GM12891 (cell line): ENCODE measurements around the gene DDX39A.

Experiments
- DNase-seq: peaks from one replicate; pipeline ENCODE4 v3.0.0; 2011; ENCODE audit warnings: low spot score; ENCODE audit not compliant: insufficient read length
- FAIRE-seq: peaks from 2 replicates; lab custom pipeline; 2011; peaks lifted over from hg19 to GRCh38; lab: Jason Lieb, UNC
- PAX5 ChIP-seq: IDR thresholded peaks from 2 replicates; pipeline ENCODE4 v1.6.1; 2011; ENCODE audit warnings: low read length, moderate library complexity, mild to moderate bottlenecking; ENCODE audit not compliant: insufficient read depth, severe bottlenecking
- POLR2A ChIP-seq: IDR thresholded peaks from 2 replicates; pipeline ENCODE4 v1.6.1; 2011; ENCODE audit warnings: low read depth, low read length, control low read depth
- POLR2AphosphoS5 ChIP-seq: IDR thresholded peaks from 2 replicates; pipeline ENCODE4 v1.6.1; 2011; ENCODE audit warnings: low read depth, low read length, control low read depth
- POU2F2 ChIP-seq: IDR thresholded peaks from 2 replicates; pipeline ENCODE4 v1.6.1; 2011; ENCODE audit warnings: low read depth, mild to moderate bottlenecking, control low read depth, low read length, moderate library complexity
- SPI1 ChIP-seq: IDR thresholded peaks from 2 replicates; pipeline ENCODE4 v1.6.1; 2011; ENCODE audit warnings: low read depth, low read length, control low read depth
- TAF1 ChIP-seq: IDR thresholded peaks from 2 replicates; pipeline ENCODE4 v1.6.1; 2011; ENCODE audit warnings: low read depth, low read length, control low read depth

The DDX39A gene

GRCh38 chr19:14435320-14436050, 16.3 kb upstream of the DDX39A start:
- TF ChIP-seq TAF1 = no peak
- no peak for TF ChIP-seq SPI1
- no peak for TF ChIP-seq POU2F2
- no peak for TF ChIP-seq PAX5
- no peak for TF ChIP-seq POLR2A
- no peak for TF ChIP-seq POLR2AphosphoS5
- no peak for FAIRE-seq
- no peak for DNase-seq

- no peak for FAIRE-seq
- no peak for DNase-seq
- TF ChIP-seq SPI1 = no peak
- TF ChIP-seq POU2F2 = no peak
- no peak for TF ChIP-seq POLR2AphosphoS5
- TF ChIP-seq POLR2A = no peak
- TF ChIP-seq TAF1 = no peak
- TF ChIP-seq PAX5 = no peak
Observed at GRCh38 chr19:14434543-14435319, 15.6 kb upstream of the DDX39A start.

- TF ChIP-seq PAX5 (no peak), POU2F2 (no peak), TAF1 (no peak), POLR2A (no peak), SPI1 (no peak), POLR2AphosphoS5 (no peak)
- no peak for DNase-seq
- FAIRE-seq = no peak
Observed at GRCh38 chr19:14433554-14434501, 14.7 kb upstream of the DDX39A start.

- DNase-seq (peak; percentile 81), FAIRE-seq (peak; percentile 38)
- TF ChIP-seq POU2F2 (no peak), POLR2A (no peak), SPI1 (no peak), PAX5 (no peak), POLR2AphosphoS5 (no peak), TAF1 (no peak)
Observed at GRCh38 chr19:14432791-14433553, 13.8 kb upstream of the DDX39A start, which contains the start of gene PKN1. Gene PKN1, plus strand, starts transcription at chr19:14433306. Its CDS starts 216 bp downstream, at chr19:14433522.

GRCh38 chr19:14430712-14431111, 11.6 kb upstream of the DDX39A start:
- FAIRE-seq (no peak), DNase-seq (peak; percentile 1)
- TF ChIP-seq POLR2A (no peak), SPI1 (no peak), TAF1 (no peak), PAX5 (no peak), POLR2AphosphoS5 (no peak), POU2F2 (no peak)

- no peak for TF ChIP-seq PAX5
- DNase-seq (no peak), FAIRE-seq (no peak)
Observed at GRCh38 chr19:14428882-14429416, 9.8 kb upstream of the DDX39A start.

- no peak for FAIRE-seq
- TF ChIP-seq PAX5 = no peak
- no peak for TF ChIP-seq POLR2A
- no peak for TF ChIP-seq POLR2AphosphoS5
- no peak for DNase-seq
Observed at GRCh38 chr19:14427461-14427860, 8.3 kb upstream of the DDX39A start.

GRCh38 chr19:14425696-14426138, 6.6 kb upstream of the DDX39A start:
- TF ChIP-seq POLR2A = no peak
- TF ChIP-seq SPI1 = no peak
- no peak for TF ChIP-seq POU2F2
- TF ChIP-seq POLR2AphosphoS5 = no peak
- no peak for TF ChIP-seq PAX5
- no peak for TF ChIP-seq TAF1
- no peak for DNase-seq
- FAIRE-seq = no peak
